ENCODE results near the gene GAS7.

Gene GAS7

GRCh38 chr17:10144456-10144855 lies 54.0 kb downstream of the GAS7 start:
- no peak for TF ChIP-seq CTCF (IDR thresholded peaks at IDR 0.05; ENCODE audit: insufficient read depth, low read depth, low read length, missing control alignments)
- no peak overlapping the region for H3K4me3 ChIP-seq (ENCODE audit: low read length)
- DNase-seq (ENCODE audit: low read depth): no peak

DNA sequence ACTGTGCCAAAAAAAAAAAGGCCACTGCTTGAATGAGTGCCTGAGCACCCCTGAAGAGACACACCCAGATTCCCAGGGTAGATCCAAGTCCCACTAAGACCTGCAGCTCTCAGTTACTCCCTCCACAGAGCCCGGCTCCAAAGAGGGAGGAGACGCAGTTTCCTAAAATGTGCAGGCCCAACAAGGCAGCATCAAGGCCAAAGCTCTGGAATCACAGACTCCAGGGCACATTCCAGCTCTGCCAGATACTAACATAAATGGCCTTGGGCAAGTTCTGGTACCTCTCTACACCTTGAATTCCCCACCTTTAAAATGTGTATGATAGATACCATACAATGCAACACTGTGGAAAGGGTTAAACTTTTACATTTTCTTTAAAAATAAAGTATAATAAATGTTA lies 57.0 kb downstream of the GAS7 start:
- TF ChIP-seq CTCF (IDR thresholded peaks at IDR 0.05; ENCODE audit: insufficient read depth, low read depth, low read length, missing control alignments): no peak
- DNase-seq (ENCODE audit: low read depth): no peak
- no peak overlapping the region for H3K4me3 ChIP-seq (ENCODE audit: low read length)

DNA sequence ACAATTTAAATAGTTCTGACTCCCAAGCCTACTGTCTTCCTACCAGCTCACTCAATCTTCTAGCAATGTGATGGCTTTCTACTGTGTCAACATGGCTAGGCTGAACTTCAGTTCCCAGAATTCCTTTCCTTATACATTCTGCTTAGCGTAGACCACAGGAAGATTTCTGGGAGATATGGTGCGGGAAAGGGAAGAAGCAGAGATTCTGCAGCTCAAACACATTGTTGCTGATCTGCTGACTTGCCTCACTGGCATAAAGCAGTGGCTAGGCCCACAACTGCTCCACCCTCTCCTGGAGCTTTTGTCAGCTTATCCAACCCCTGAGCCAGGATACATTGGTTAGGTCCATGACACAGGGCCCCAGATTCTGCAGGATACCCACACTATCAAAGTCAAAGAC lies 58.8 kb downstream of the GAS7 start:
- DNase-seq (ENCODE audit: low read depth): no peak
- no peak for TF ChIP-seq CTCF (IDR thresholded peaks at IDR 0.05; ENCODE audit: insufficient read depth, low read depth, low read length, missing control alignments)
- no peak overlapping the region for H3K4me3 ChIP-seq (ENCODE audit: low read length)

- no peak overlapping the region for H3K4me3 ChIP-seq (ENCODE audit: low read length)
- no peak for TF ChIP-seq CTCF (IDR thresholded peaks at IDR 0.05; ENCODE audit: insufficient read depth, low read depth, low read length, missing control alignments)
- no peak for DNase-seq (ENCODE audit: low read depth)
These were observed 62.0 kb downstream of the GAS7 start for GRCh38 chr17:10136258-10136981.

GRCh38 chr17:10135539-10136257 lies 62.7 kb downstream of the GAS7 start:
- H3K4me3 ChIP-seq (ENCODE audit: low read length): no peak overlapping the region
- no peak for DNase-seq (ENCODE audit: low read depth)
- no peak for TF ChIP-seq CTCF (IDR thresholded peaks at IDR 0.05; ENCODE audit: insufficient read depth, low read depth, low read length, missing control alignments)

DNA sequence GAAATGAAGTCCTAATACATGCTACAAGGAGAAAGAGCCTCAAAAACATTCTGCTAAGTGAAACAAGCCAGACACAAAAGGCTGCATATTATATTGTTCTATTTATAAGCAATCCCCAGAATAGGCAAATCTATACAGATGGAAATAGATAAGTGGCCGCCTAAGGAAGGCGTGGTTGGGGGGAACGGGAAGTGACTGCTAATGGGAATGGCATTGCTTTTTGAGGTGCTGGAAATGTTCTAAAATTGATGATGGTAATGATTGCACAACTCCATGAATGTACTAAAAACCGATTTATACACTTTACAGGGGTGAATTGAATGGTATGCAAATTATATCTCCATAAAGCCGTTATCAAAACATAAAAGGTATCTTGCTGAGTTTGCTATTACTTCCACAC lies 67.7 kb downstream of the GAS7 start:
- no peak for DNase-seq (ENCODE audit: low read depth)
- TF ChIP-seq CTCF (IDR thresholded peaks at IDR 0.05; ENCODE audit: insufficient read depth, low read depth, low read length, missing control alignments): no peak
- H3K4me3 ChIP-seq (ENCODE audit: low read length): no peak overlapping the region
